Measurements from ENCODE around the gene TMC4.

GRCh38 chr19:54165222-54165621, 7.7 kb downstream of the TMC4 start:
- TF ChIP-seq CTCF (conservative IDR thresholded peaks at IDR 0.05; ENCODE audit: low read length) (no peak), EZH2phosphoT487 (IDR thresholded peaks at IDR 0.05; ENCODE audit: borderline replicate concordance) (no peak)
